ENCODE results near the gene TRDN. TPM values are rescaled to one million over a fixed set of nuclear protein-coding genes. Genes with fewer than 3 reads are reported as not detected.
"Not testable (repeated sequence)": the region's sequence is repeated elsewhere in the genome, so short reads cannot be mapped to it uniquely, and the experiment has no call there.

Gene TRDN
- total RNA-seq, 3 donors from 2014 or later (not counting 1 experiment from before 2014, with no cell fraction given), result not detected

GRCh38 chr6:123458218-123458617 lies 178.5 kb downstream of the TRDN start:
- intact Hi-C loops (cut with micrococcal nuclease), result no loop called here
- no peaks in the 10 kb centered on the region for H3K27me3 Mint-ChIP-seq (ENCODE audit: low read depth in 2 of 2)
- TF ChIP-seq CTCF (IDR thresholded peaks at IDR 0.05), result no peak
- 83% methylated on average over 1 of the region's 1 CpG for WGBS (ENCODE audit: insufficient coverage)
- no peak overlapping the region for H3K27ac Mint-ChIP-seq
- H3K4me1 Mint-ChIP-seq, result no peaks in the 10 kb centered on the region
- Histone ChIP-seq H3K36me3 (ENCODE audit: control insufficient read depth, insufficient read depth, low read length) (no peaks in the 10 kb centered on the region), H3K27ac (ENCODE audit: low read length) (no peak overlapping the region), H3K4me1 (ENCODE audit: control insufficient read depth, insufficient read depth, low read length) (no peaks in the 10 kb centered on the region), H3K9me3 (ENCODE audit: control insufficient read depth, insufficient read depth, low read length) (no peaks in the 10 kb centered on the region), H3K4me3 (ENCODE audit: low read length) (no peak overlapping the region), H3K27me3 (ENCODE audit: control insufficient read depth, insufficient read depth, low read length) (no peaks in the 10 kb centered on the region)
- ATAC-seq, result no peak
- peaks cover 0 to 3% of the 10 kb centered on the region in 2 donors for H3K9me3 Mint-ChIP-seq
- H3K4me3 Mint-ChIP-seq, result no peak overlapping the region
- no peaks in the 10 kb centered on the region for H3K36me3 Mint-ChIP-seq
- no peak for DNase-seq

GRCh38 chr6:123456836-123457235 lies 179.9 kb downstream of the TRDN start:
- H3K4me3 ChIP-seq (ENCODE audit: low read length), result no peak overlapping the region
- Mint-ChIP-seq H3K4me1 (no peaks in the 10 kb centered on the region), H3K27me3 (ENCODE audit: low read depth in 2 of 2) (no peaks in the 10 kb centered on the region), H3K9me3 (peaks cover 4 to 8% of the 10 kb centered on the region in 2 donors), H3K27ac (no peak overlapping the region), H3K36me3 (no peaks in the 10 kb centered on the region), H3K4me3 (no peak overlapping the region)
- TF ChIP-seq CTCF (IDR thresholded peaks at IDR 0.05), result no peak
- no peaks in the 10 kb centered on the region for H3K4me1 ChIP-seq (ENCODE audit: control insufficient read depth, insufficient read depth, low read length)
- ATAC-seq (no peak), DNase-seq (no peak)
- intact Hi-C loops (cut with micrococcal nuclease), result no loop called here
- no peaks in the 10 kb centered on the region for H3K36me3 ChIP-seq (ENCODE audit: control insufficient read depth, insufficient read depth, low read length)
- H3K9me3 ChIP-seq (ENCODE audit: control insufficient read depth, insufficient read depth, low read length), result no peaks in the 10 kb centered on the region
- no peaks in the 10 kb centered on the region for H3K27me3 ChIP-seq (ENCODE audit: control insufficient read depth, insufficient read depth, low read length)
- 78% methylated on average over 2 of the region's 3 CpGs for WGBS (ENCODE audit: insufficient coverage)
- H3K27ac ChIP-seq (ENCODE audit: low read length), result no peak overlapping the region

GRCh38 chr6:123454448-123454847 lies 182.3 kb downstream of the TRDN start:
- Mint-ChIP-seq H3K4me3 (no peak overlapping the region), H3K36me3 (no peaks in the 10 kb centered on the region), H3K9me3 (peaks cover 9 to 13% of the 10 kb centered on the region in 2 donors), H3K4me1 (no peaks in the 10 kb centered on the region), H3K27me3 (ENCODE audit: low read depth in 2 of 2) (no peaks in the 10 kb centered on the region), H3K27ac (no peak overlapping the region)
- H3K27me3 ChIP-seq (ENCODE audit: control insufficient read depth, insufficient read depth, low read length), result no peaks in the 10 kb centered on the region
- no peaks in the 10 kb centered on the region for H3K4me1 ChIP-seq (ENCODE audit: control insufficient read depth, insufficient read depth, low read length)
- H3K9me3 ChIP-seq (ENCODE audit: control insufficient read depth, insufficient read depth, low read length), result no peaks in the 10 kb centered on the region
- no peak for DNase-seq
- no peak for TF ChIP-seq CTCF (IDR thresholded peaks at IDR 0.05)
- H3K27ac ChIP-seq (ENCODE audit: low read length), result no peak overlapping the region
- H3K36me3 ChIP-seq (ENCODE audit: control insufficient read depth, insufficient read depth, low read length), result no peaks in the 10 kb centered on the region
- 89% methylated on average over 3 of the region's 3 CpGs for WGBS (ENCODE audit: insufficient coverage)
- intact Hi-C loops (cut with micrococcal nuclease), result no loop called here
- ATAC-seq, result no peak
- H3K4me3 ChIP-seq (ENCODE audit: low read length), result no peak overlapping the region

GRCh38 chr6:123453071-123453470 lies 183.7 kb downstream of the TRDN start:
- ATAC-seq; H3K27me3 ChIP-seq (ENCODE audit: control insufficient read depth, insufficient read depth, low read length); DNase-seq; H3K4me3 Mint-ChIP-seq; H3K9me3 ChIP-seq (ENCODE audit: control insufficient read depth, insufficient read depth, low read length); H3K27me3 Mint-ChIP-seq (ENCODE audit: low read depth in 2 of 2); H3K36me3 Mint-ChIP-seq; H3K36me3 ChIP-seq (ENCODE audit: control insufficient read depth, insufficient read depth, low read length); H3K4me3 ChIP-seq (ENCODE audit: low read length); H3K4me1 ChIP-seq (ENCODE audit: control insufficient read depth, insufficient read depth, low read length); H3K27ac ChIP-seq (ENCODE audit: low read length); H3K27ac Mint-ChIP-seq; H3K4me1 Mint-ChIP-seq; intact Hi-C loops (cut with micrococcal nuclease): not testable (repeated sequence)
- H3K9me3 Mint-ChIP-seq, result peaks cover 13 to 14% of the 10 kb centered on the region in 2 donors

Data from natural killer cell (primary cell).